ENCODE measurements around the gene GMFB.

GMFB gene

DNA sequence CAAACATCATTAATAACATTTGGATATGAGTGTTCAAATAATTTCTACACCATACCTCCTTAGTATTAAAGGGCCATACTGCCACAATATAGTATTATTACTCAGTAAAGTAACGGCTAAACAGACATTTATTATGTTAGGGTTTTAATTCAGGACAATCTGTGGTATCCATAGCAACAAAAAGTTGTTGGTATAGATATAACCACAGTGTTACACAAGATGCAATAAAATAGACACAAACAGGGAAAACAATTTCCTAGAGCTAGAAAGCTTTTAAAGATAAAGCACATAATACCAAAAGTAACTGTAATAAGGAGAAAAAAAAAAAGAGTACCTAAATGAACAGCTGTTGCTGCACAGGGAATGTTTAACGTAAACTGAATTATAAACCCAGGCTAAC is 63.7 kb downstream of the GMFB start:
- no peak for DNase-seq

Data from stimulated activated naive CD4-positive, alpha-beta T cell treated with Interleukin-2 at 50 U/mL for 16 hours (primary cell).